Inflammatory macrophage (primary cell): ENCODE data around the gene ZNF138.
"Not testable (repeated sequence)": the region's sequence is repeated elsewhere in the genome, so short reads cannot be mapped to it uniquely, and the experiment has no call there.

Experiments
- DNase-seq, 2 donors: peaks; one replicate each; pipeline ENCODE4 v3.0.0-alpha.2; 2020 to 2022

Gene ZNF138

GRCh38 chr7:64839910-64840309 lies 45.7 kb downstream of the ZNF138 start:
- DNase-seq: no peak

GRCh38 chr7:64849250-64849923 lies 55.2 kb downstream of the ZNF138 start:
- no peak for DNase-seq

- DNase-seq: no peak
These were observed 55.8 kb downstream of the ZNF138 start for GRCh38 chr7:64849924-64850499.

GRCh38 chr7:64853679-64854078 lies 59.5 kb downstream of the ZNF138 start:
- DNase-seq: no peak

GRCh38 chr7:64854969-64855368 lies 60.7 kb downstream of the ZNF138 start:
- DNase-seq: no peak

GRCh38 chr7:64863021-64863420 lies 68.8 kb downstream of the ZNF138 start:
- no peak for DNase-seq

GRCh38 chr7:64863530-64863929 lies 69.3 kb downstream of the ZNF138 start:
- DNase-seq: not testable (repeated sequence)

GRCh38 chr7:64863969-64864368 lies 69.7 kb downstream of the ZNF138 start:
- DNase-seq: no peak

- DNase-seq: no peak
These were observed 73.7 kb downstream of the ZNF138 start for GRCh38 chr7:64867863-64868440.

GRCh38 chr7:64868499-64868898 lies 74.3 kb downstream of the ZNF138 start:
- DNase-seq: no peak

- no peak for DNase-seq
These were observed 75.0 kb downstream of the ZNF138 start for GRCh38 chr7:64869121-64869725.

GRCh38 chr7:64869912-64870562 lies 75.8 kb downstream of the ZNF138 start:
- no peak for DNase-seq

GRCh38 chr7:64870656-64871055 lies 76.4 kb downstream of the ZNF138 start:
- no peak for DNase-seq

GRCh38 chr7:64871761-64872160 lies 77.5 kb downstream of the ZNF138 start:
- DNase-seq: no peak

GRCh38 chr7:64872351-64873154 lies 78.3 kb downstream of the ZNF138 start:
- DNase-seq: no peak

GRCh38 chr7:64873155-64873500 lies 78.9 kb downstream of the ZNF138 start:
- DNase-seq: no peak

GRCh38 chr7:64873517-64873916 lies 79.3 kb downstream of the ZNF138 start:
- DNase-seq: no peak

GRCh38 chr7:64874114-64874513 lies 79.9 kb downstream of the ZNF138 start:
- DNase-seq: no peak

- no peak for DNase-seq
These were observed 80.5 kb downstream of the ZNF138 start for GRCh38 chr7:64874562-64875250.

- no peak for DNase-seq
These were observed 81.0 kb downstream of the ZNF138 start for GRCh38 chr7:64875258-64875657.

- DNase-seq: no peak
These were observed 81.6 kb downstream of the ZNF138 start for GRCh38 chr7:64875658-64876406.
